Retinal pigment epithelial cell (primary cell): ENCODE measurements around the gene TNS1.

Source experiments
- DNase-seq: peaks from one replicate; pipeline ENCODE4 v3.0.0-alpha.2; 2010; ENCODE audit warnings: low read depth
- H3K4me3 ChIP-seq: 2 replicates; pipeline ENCODE4 v1.5.1; 2011; ENCODE audit warnings: mild to moderate bottlenecking, low read length, control low read depth, moderate library complexity
- CTCF ChIP-seq: conservative IDR thresholded peaks from 2 replicates; pipeline ENCODE4 v1.5.1; 2011; ENCODE audit warnings: low read depth, low read length, control low read depth, inconsistent platforms

Gene TNS1

GRCh38 chr2:217909156-217909820 is 93.5 kb downstream of the TNS1 start:
- TF ChIP-seq CTCF: peak; percentile 30
- H3K4me3 ChIP-seq: no peak overlapping the region
- no peak for DNase-seq

- no peak for TF ChIP-seq CTCF
- no peak overlapping the region for H3K4me3 ChIP-seq
- no peak for DNase-seq
Measured at GRCh38 chr2:217908544-217908943, 94.3 kb downstream of the TNS1 start.

- no peak for TF ChIP-seq CTCF
- no peak overlapping the region for H3K4me3 ChIP-seq
- DNase-seq: no peak
Measured at GRCh38 chr2:217907266-217907665, 95.5 kb downstream of the TNS1 start.

- no peak for TF ChIP-seq CTCF
- no peak for DNase-seq
- H3K4me3 ChIP-seq: no peak overlapping the region
Measured at GRCh38 chr2:217906798-217907197, 96.0 kb downstream of the TNS1 start.

- no peak overlapping the region for H3K4me3 ChIP-seq
- TF ChIP-seq CTCF: no peak
- no peak for DNase-seq
Measured at GRCh38 chr2:217905896-217906295, 96.9 kb downstream of the TNS1 start.

GRCh38 chr2:217905395-217905794 is 97.4 kb downstream of the TNS1 start:
- TF ChIP-seq CTCF: no peak
- DNase-seq: no peak
- H3K4me3 ChIP-seq: no peak overlapping the region

GRCh38 chr2:217904614-217904965 is 98.2 kb downstream of the TNS1 start:
- DNase-seq: no peak
- no peak overlapping the region for H3K4me3 ChIP-seq
- TF ChIP-seq CTCF: no peak
